GM15510 (cell line): ENCODE measurements around the gene DDX25.

Experiments
- POLR2A ChIP-seq: IDR thresholded peaks from 3 replicates; pipeline ENCODE4 v1.6.1; 2011; ENCODE audit warnings: borderline replicate concordance; ENCODE audit not compliant: insufficient read length; ENCODE audit errors: extremely low read depth

The DDX25 gene

DNA sequence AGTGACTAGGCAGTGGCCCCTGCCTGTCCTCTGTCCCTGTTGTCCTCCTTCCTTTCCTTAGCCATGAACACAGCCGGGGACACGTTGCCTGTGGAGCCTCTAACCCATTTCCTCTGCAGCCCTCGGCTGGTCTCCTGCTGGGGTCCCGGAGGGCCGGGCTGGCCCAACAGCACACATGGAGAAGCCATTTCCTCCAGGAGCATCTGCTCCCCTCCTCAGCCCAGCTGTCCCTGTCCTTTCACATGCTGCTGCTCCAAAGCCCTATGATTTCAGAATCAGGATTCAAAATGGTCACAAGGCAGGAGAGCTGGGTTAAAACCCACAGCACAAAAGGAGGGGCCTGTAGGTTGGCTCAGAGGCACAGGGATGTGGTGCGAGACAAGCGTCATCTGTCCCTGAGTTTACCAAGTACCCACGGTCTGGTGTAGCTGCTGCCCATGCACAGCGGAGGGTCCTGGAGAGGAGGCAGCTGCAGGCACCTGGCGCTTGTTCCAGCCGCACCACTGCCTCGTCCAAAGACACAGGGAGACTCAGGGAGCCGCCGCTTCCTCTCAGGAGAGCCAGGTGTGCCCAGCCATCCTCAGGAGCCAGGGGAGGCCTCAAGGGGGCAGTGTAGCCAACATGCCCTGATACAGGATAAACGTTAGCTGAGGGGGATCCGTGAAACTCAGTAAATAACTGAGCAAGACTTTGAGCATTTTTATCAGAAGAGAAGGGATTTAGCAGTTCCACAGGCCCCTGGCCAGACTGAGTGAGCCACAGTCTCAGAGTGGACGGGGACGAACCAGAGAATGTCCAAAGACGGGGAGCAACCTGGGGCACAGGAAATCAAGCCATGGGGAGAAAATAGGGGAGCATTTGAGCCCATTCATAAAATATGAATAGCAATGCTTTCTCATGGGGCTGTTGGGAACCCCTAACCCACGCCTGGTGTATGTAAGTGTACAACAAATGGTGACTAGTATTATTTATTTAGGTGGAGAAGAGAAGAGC lies 37.6 kb downstream of the DDX25 start:
- TF ChIP-seq POLR2A, result no peak

DNA sequence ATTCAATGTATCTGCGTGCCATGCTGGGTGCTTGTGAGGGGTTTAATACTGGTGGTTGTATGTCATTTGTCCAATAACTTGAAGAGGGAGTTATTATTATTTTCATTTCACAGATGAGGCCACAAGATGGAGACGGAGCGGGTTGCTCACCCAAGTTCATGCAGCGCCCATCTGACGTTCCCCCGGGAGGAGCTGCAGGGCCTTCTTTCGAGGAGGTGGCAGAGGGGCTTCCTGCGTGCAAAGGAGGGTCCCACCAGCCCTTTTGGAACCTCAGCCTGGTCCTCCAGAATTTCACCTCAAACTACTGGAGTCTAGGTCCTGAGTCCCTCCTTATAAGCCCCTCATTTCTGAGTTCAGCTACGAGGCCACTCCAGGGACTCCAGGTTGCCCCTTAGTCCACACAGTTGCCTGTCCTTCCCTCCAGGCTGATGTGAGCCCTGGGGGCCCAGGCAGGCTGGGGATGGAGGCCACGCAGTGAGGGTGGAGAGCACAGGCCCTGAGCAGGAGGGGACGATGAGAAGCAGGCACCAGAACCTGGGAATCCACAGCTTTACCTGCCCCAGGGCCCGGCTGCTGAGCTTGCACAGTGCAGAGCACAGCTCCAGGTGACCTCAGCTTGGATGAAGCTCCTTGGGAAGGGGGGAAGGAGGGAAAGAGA lies 38.6 kb downstream of the DDX25 start:
- TF ChIP-seq POLR2A, result no peak

DNA sequence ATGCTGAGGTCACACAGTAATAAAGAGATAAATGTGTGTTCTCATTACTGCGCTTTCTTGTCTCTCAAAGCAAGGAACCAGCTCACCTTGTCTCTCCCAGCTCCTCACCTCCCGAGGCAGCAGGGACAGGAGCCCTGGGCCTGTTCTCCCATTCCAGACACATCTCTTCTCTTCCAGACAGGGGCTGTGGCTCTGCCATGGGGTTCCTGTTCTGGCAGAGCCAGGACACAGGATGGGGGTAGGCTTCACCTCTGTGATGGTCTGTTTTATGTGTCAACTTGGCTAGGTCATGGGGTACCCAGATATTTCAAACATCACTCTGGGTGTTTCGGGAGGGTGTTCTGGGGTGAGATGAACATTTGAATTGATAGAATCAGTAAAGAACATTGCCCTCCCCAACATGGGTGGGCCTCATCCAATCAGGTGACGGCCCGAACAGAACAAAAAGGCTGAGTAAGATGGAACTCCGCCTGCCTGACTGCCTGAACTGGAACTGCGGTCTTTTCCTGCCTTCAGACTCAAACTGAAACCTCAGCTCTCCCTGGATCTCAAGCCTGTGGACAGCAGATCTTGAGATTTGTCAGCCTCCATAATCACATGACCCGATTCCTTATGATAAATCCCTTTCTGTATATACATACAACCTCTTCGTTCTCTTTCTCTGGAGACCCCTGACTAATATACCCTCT lies 39.5 kb downstream of the DDX25 start:
- TF ChIP-seq POLR2A, result no peak

DNA sequence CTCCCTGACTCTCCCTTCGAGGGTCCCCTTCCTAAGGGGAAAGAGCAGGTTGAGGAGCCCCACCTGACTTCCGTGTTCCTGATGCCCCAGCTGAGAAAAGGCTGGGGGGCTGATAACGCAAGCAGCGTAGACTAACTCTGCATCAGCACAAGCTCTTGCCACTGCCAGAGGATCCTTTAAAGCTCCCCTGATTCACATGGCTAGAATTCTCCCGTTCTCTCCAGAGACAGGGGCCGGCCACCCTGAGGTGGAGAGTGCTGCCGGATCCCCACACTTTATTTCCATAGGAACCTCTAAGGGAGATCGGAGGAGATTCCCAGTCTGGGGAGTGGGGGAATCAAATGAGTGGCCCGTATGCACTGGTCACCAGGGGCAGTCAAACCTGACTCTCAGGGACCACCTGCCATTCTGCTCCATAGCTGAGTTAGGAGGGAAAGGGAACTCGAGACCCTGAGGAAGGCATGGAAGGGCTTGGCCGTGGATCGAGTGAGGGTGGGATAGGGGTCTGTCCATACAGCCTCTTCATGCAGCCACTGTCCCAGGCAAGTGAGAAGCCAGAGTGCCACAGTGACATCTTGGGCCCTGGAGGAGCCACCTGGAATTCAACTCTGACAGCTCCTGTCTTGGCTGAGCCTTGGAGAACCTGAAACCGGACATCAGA lies 40.2 kb downstream of the DDX25 start:
- TF ChIP-seq POLR2A, result no peak

DNA sequence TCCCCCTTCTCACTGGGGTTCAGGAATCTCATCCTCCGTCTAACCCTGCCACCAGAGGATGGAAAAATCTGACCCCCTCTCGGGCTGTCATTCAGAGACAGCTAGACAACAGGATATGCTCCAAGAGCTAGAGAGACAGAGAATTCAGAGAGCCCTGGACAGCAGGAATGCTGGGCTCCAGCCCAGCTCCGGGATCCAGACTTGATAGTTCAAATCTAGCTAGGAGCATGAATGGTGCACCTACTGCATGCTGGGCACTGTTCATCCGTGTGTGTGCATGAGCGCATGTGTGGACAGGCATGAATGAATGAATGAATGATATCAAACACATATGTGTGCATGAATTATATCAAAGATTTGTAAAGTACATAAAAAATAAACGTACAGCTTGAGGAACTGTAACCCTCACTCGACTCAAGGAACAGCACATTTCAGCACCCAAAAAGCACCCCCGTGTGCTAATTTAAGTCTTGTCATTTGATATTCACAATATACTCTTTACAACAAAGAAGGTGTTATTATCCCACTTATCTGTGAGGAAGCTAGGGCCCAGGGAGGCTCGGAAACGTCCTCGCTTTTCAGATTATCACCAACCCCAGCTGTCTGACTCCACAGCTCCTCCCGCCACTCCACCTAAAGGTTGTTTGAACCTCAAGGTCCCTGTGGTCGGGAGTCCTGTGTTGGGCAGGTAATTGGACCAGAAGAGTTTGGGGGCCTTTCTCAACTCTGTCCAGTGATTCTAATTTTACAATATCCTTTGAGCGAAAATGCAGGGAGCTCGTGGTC lies 40.9 kb downstream of the DDX25 start:
- no peak for TF ChIP-seq POLR2A

DNA sequence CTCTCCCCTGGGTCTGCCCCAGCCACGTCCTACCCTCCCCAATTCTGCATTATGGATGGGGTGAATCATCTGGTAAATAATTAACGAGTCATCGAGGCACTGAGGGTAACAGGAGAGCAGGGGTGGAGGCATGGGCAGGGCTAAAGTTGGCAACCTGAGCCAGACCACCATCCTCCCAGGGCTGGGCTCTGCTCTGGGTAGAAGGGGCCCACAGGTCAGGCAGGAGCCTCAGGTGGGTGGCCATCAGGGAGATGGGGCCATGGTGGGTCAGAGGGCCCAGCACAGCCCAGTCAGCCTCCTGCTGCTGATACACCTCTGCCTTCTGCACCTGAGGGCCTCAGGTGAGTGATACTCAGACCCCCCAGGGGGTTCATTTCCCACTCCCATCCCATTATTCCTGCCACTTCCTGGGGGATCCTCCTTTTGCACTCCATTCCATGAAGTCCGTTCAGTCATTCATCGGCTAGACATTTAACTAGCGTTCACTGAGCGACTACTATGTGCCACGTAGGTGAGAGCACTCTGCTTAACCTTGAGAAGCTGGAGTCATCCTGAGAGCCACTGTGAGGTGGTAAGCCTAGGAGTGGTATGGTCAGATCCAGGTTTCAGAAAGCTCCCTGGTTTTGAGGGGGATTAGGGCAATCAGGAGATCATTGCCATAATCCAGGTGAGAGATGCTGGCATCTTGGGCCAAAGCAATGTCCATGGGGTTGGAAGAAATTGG lies 41.7 kb downstream of the DDX25 start, which contains the start of gene VSIG10L2:
Gene VSIG10L2 (plus strand): TSS at position 248 of the 724 bp plus-strand sequence. CDS start 12 bp downstream, at position 260.
- TF ChIP-seq POLR2A, result no peak

DNA sequence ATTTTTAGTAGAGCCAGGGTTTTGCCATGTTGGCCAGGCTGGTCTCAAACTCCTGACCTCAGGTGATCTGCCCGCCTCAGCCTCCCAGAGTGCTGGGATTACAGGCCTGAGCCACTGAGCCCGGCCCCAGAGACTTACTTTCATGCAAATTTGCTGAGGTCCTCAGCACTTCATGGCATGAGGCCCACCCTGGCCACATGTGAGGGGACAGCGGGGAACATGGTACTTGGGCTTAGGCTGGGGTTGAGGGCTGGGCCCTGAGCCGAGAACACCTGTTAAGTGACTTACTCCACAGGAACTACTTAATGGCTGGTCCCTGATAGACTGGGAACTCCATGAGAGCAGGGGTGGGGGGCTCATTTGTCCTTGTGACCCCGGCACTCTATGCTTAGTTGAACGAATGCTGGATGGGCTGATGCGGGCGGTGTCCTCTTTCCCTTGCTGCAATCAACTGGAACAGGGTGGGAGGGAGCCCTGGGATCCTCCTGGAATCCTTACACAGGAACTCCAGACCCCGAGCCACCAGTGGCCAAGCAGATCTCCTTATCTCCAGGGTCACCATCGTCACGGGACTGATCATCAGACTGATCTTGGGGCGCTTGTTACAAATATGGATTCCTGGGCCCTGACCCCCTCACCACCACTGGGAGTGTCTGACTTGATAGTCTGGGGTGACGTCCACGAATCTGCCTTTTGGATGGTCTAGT lies 42.6 kb downstream of the DDX25 start:
- TF ChIP-seq POLR2A, result no peak

DNA sequence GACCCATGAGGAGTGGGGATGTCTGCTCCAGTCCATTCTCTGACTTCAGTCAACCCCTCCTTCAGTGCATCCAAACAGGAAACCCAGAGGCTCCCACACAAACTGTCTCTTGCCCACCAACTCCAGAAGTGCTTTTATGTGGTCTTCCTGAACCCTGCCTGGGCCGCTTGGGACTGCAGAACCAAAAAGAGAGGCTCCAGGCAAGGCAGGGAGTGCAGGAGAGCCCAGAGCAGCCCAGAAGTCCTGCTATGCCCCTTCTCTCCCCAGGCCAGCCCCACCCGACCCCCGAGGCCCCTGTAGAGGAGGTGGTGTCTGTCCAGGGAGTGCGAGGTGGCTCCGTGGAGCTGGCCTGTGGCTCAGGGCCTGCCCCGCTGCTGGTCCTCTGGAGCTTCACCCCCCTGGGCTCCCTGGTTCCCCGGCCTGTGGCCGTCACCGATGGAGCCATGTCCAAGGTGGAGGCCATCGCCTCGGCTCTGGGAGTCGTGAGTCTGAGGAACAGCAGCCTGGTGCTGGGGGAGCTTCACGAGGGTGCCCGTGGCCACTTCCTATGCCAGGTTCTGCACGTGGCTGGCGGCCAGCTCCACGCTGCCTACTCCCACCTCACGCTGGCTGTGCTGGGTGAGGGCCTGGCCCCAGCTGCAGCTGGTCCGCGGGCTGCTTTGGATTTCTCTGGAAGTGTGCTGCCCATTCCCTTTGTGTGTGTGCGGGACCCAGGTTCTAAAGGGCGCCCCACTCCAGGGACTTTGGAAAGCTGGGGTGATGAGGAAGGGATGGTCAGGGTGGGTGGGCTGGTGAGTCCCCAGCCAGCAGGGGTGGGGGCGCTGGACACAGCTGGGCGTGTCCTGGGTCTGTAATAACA lies 43.3 kb downstream of the DDX25 start:
- TF ChIP-seq POLR2A, result no peak

DNA sequence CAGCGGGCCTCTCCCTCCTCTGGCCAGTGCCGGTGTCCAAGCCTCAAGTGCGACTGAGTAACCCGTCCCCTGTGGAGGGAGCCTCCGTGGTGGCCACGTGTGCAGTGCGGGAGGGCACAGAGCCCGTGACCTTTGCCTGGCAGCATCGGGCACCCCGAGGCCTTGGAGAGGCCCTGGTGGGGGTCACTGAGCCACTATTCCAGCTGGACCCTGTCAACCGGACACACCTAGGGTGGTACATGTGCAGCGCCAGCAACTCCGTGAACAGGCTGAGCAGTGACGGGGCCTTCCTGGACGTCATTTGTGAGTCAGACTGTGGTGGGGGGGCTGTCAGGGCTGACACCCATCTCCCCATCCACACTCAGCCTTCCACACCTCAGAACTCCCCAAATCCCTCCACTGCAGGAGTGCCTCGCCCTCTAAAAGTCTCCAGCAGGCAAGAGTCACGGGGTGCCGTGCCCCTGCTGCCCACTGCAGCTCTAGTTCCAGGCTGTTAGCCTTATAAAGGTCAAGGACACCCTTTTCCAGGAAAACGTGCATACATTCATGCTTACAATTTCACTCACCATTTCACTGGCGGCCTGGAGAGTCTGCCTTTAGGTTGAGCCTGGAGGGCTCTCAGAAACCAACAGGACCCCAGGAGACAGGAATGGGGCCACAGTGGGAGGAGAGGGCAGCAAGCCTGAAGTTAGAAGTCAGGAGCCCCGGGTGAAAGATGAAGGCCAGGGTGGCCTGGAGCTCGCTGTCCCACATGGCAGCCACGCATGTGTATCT lies 44.2 kb downstream of the DDX25 start:
- TF ChIP-seq POLR2A, result no peak

DNA sequence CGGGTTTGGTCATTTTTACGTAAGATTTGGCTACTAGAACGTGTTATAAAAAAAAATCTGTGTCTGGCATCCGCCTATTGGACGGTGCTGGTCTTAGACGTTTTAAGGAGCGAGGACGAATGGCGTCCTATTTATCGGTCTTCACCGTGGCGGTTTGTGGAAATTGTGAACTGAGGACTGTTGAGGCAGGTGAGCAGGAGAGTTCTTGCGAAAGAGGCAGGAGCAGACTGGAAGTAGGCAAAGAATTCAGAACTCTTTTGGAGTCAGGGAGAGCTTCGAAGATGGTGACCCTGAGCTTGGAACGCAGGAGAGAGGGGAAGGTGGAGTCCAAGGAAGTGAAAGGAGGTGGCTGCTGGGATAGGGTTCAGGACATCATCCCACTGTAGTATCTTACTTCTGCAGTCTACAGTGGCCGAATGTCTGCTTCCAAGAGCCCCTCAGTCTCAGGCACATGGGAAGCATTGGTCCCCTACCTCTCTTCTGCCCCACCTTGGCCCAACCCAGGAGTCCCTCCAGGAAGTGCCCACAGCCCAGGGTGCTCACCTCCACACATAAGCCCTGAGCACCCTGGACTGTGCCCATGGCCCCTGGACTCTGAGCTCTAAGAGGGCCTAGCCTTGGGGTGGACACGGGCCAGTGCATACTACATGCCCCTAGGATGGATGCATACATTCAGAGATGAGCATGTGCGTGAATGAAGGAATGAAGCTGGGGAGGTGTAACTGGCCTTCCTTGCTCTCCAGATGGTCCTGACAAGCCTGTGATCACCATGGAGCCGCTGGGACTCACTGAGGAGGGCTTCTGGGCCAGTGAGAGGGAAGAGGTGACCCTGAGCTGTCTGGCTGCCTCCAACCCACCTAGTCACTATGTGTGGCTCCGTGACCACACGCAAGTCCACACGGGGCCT lies 45.2 kb downstream of the DDX25 start:
- no peak for TF ChIP-seq POLR2A

DNA sequence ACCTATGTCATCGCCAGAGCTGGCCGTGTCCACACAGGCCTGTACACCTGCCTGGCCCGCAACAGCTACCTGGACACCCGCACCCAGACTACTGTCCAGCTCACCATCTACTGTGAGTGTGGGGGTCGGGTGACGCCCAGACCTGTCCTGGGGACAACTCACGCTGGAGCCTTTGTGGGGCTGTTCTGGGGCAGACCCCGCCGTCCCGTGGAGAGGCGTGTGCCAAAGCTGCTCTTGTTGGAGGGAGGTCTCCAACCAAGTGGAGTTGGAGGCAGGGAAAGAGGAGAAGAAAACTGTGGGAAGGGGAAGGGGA lies 45.8 kb downstream of the DDX25 start:
- no peak for TF ChIP-seq POLR2A
